Kidney (tissue), 14 donors: ENCODE results near the gene CFDP1. TPM values are rescaled to one million over a fixed set of nuclear protein-coding genes. Genes with fewer than 3 reads are reported as not detected.

Experiments used
- DNase-seq, 5 donors: peaks; one replicate each; pipeline ENCODE4 v3.0.0-alpha.2; 2013 to 2020
- FAIRE-seq: peaks from 2 replicates; lab custom pipeline; 2012; peaks lifted over from hg19 to GRCh38; lab: Jason Lieb, UNC
- H3K27ac ChIP-seq, 2 donors: one replicate each; pipeline ENCODE4 v1.7.0; 2013; ENCODE audit warnings: low read depth in 2 of 2, low read length in 2 of 2, inconsistent platforms in 1 of 2
- H3K27me3 ChIP-seq: one replicate; pipeline ENCODE4 v1.7.1; 2013; ENCODE audit warnings: low read length, inconsistent platforms; ENCODE audit not compliant: control insufficient read depth, insufficient read depth
- H3K36me3 ChIP-seq, 3 donors: one replicate each; pipeline versions ENCODE4 v1.7.0 to v1.7.1; 2013; ENCODE audit warnings: low read length in 3 of 3, control low read depth in 1 of 3, inconsistent platforms in 1 of 3; ENCODE audit not compliant: insufficient read depth in 3 of 3, control insufficient read depth in 2 of 3
- H3K4me1 ChIP-seq, 3 donors: one replicate each; pipeline versions ENCODE4 v1.7.0 to v1.7.1; 2013; ENCODE audit warnings: low read length in 3 of 3, inconsistent platforms in 1 of 3, low read depth in 1 of 3; ENCODE audit not compliant: control insufficient read depth in 2 of 3, insufficient read depth in 2 of 3
- H3K4me3 ChIP-seq, 3 donors: one replicate each; pipeline versions ENCODE4 v1.7.0 to v1.8.1; 2013; ENCODE audit warnings: low read length in 3 of 3, control low read depth in 1 of 3, inconsistent platforms in 1 of 3
- H3K9ac ChIP-seq, 3 donors: one replicate each; pipeline versions ENCODE4 v1.7.0 to v1.7.1; 2013; ENCODE audit warnings: low read length in 3 of 3, control low read depth in 1 of 3, inconsistent platforms in 1 of 3
- H3K9me3 ChIP-seq, 3 donors: one replicate each; pipeline versions ENCODE4 v1.7.0 to v1.7.1; 2013; ENCODE audit warnings: low read length in 3 of 3, control low read depth in 1 of 3, inconsistent platforms in 1 of 3; ENCODE audit not compliant: control insufficient read depth in 2 of 3, insufficient read depth in 1 of 3
- CTCF ChIP-seq: IDR thresholded peaks from 3 replicates; pipeline ENCODE4 v1.5.1; 2012; ENCODE audit warnings: mild to moderate bottlenecking, moderate library complexity, borderline replicate concordance; ENCODE audit not compliant: insufficient read depth; ENCODE audit errors: extremely low read depth
- intact Hi-C: fragments of 100-400 bp; cut with DNase I; formaldehyde crosslinking; loops from one replicate; pipeline ENCODE4 v1.11.1; 2022
- polyA plus RNA-seq: library from polyadenylated mRNA; stranded (reverse); fragments of 350-450 nt; fragmentation: Illumina TruSeq; extraction: RNeasy Lipid Tissue Mini Kit (QIAGEN cat#74804); gene quantifications from one replicate; pipeline ENCODE4 v1.2.3, GENCODE V29; 2014; ENCODE audit warnings: low read depth, low replicate concordance; ENCODE audit not compliant: insufficient read depth
- total RNA-seq: library from RNA; stranded (reverse); fragmentation: NEBNext Ultra II Directional; extraction: Animal tissue kit (Norgen Biotek cat#: 25700); gene quantifications from one replicate; pipeline ENCODE4 v1.2.1, GENCODE V29; 2021
- donor health status: control.
- donor health status: control.
- donor health status: control.
- donor health status: control.
- donor health status: control.
- donor health status: DM: yes; HTN: yes; CAD: no.
- donor health status: Normal renal cell carcinoma (clear cell type).

Gene CFDP1
- total and polyA plus RNA-seq, 2 donors from 2014 or later: 53.5 to 148 TPM

- Histone ChIP-seq H3K4me1 (no peaks in the 10 kb centered on the region), H3K4me3 (no peak overlapping the region), H3K9me3 (no peaks in the 10 kb centered on the region), H3K36me3 (no peaks in the 10 kb centered on the region), H3K27ac (no peak overlapping the region), H3K27me3 (no peaks in the 10 kb centered on the region), H3K9ac (no peak overlapping the region)
- DNase-seq: no peak
- intact Hi-C loops: no loop called here
- no peak for FAIRE-seq
- TF ChIP-seq CTCF: no peak
Measured at GRCh38 chr16:75477680-75478473, 44.6 kb upstream of the CFDP1 start.

GRCh38 chr16:75476817-75477216, 43.5 kb upstream of the CFDP1 start:
- FAIRE-seq: no peak
- intact Hi-C loops: no loop called here
- Histone ChIP-seq H3K36me3 (no peaks in the 10 kb centered on the region), H3K4me3 (no peak overlapping the region), H3K4me1 (no peaks in the 10 kb centered on the region), H3K27me3 (no peaks in the 10 kb centered on the region), H3K27ac (no peak overlapping the region), H3K9me3 (no peaks in the 10 kb centered on the region), H3K9ac (no peak overlapping the region)
- no peak for TF ChIP-seq CTCF
- DNase-seq: peak in 1 of 5 donors; percentile 72

GRCh38 chr16:75475420-75475847, 42.1 kb upstream of the CFDP1 start:
- Histone ChIP-seq H3K27ac (no peak overlapping the region), H3K9me3 (no peaks in the 10 kb centered on the region), H3K4me3 (no peak overlapping the region), H3K9ac (no peak overlapping the region), H3K27me3 (no peaks in the 10 kb centered on the region), H3K4me1 (no peaks in the 10 kb centered on the region), H3K36me3 (no peaks in the 10 kb centered on the region)
- FAIRE-seq (no peak), DNase-seq (peak in 3 of 5 donors; percentile 51 to 58 (median 56))
- intact Hi-C loops: no loop called here
- no peak for TF ChIP-seq CTCF
